T-helper 22 cell (primary cell): Measurements from ENCODE around the gene TMEM190.
A peak's percentile ranks its signal among the peaks of the same experiment; 100 is the strongest.

Experiments
- DNase-seq: peaks from one replicate; pipeline ENCODE4 v3.0.0-alpha.2; 2020; ENCODE audit warnings: low read depth

The TMEM190 gene

GRCh38 chr19:55372316-55373081 lies 4.1 kb upstream of the TMEM190 start:
- no peak for DNase-seq

- no peak for DNase-seq
These were observed 3.2 kb upstream of the TMEM190 start for GRCh38 chr19:55373306-55373992.

GRCh38 chr19:55373993-55374757 lies 2.5 kb upstream of the TMEM190 start:
- no peak for DNase-seq

- no peak for DNase-seq
These were observed 918 bp downstream of the TMEM190 start for GRCh38 chr19:55377356-55378131.

- DNase-seq = no peak
These were observed 2.5 kb downstream of the TMEM190 start for GRCh38 chr19:55379174-55379573.

- DNase-seq = no peak
These were observed 5.4 kb downstream of the TMEM190 start for GRCh38 chr19:55382013-55382412.

GRCh38 chr19:55382522-55383054 lies 6.0 kb downstream of the TMEM190 start:
- no peak for DNase-seq

GRCh38 chr19:55383279-55384130 lies 6.9 kb downstream of the TMEM190 start:
- DNase-seq = peak; percentile 27

GRCh38 chr19:55384131-55384919 lies 7.7 kb downstream of the TMEM190 start, which contains the start of gene TMEM238:
TMEM238 (minus strand) TSS chr19:55384292; CDS start chr19:55384259, 33 bp downstream.
- DNase-seq = no peak

GRCh38 chr19:55384920-55385723 lies 8.5 kb downstream of the TMEM190 start:
- DNase-seq = peak; percentile 93

- DNase-seq = peak; percentile 96
These were observed 9.3 kb downstream of the TMEM190 start, which contains the start of gene RPL28 for GRCh38 chr19:55385724-55386492. RPL28 (plus strand) TSS chr19:55385932; CDS start chr19:55386358, 426 bp downstream.

- DNase-seq = no peak
These were observed 9.9 kb downstream of the TMEM190 start for GRCh38 chr19:55386493-55386971.

GRCh38 chr19:55387736-55388497 lies 11.3 kb downstream of the TMEM190 start:
- no peak for DNase-seq

GRCh38 chr19:55389386-55390317 lies 13.0 kb downstream of the TMEM190 start:
- no peak for DNase-seq

- no peak for DNase-seq
These were observed 13.8 kb downstream of the TMEM190 start for GRCh38 chr19:55390461-55390880.

- no peak for DNase-seq
These were observed 14.6 kb downstream of the TMEM190 start for GRCh38 chr19:55391191-55391670.
